IMR-90 (cell line): Measurements from ENCODE around the gene KCNAB3. TPM values are rescaled to one million over a fixed set of nuclear protein-coding genes. Genes with fewer than 3 reads are reported as not detected.

Experiments used
- ATAC-seq: fragments of 200-7000 bp; cut with Tn5 transposase; 2 replicates; pipeline ENCODE4 v1.9.1; 2020; ENCODE audit warnings: low read depth, mild to moderate bottlenecking, moderate library complexity
- BruUV-seq: library from RNA; stranded (reverse); fragments of 400-500 nt; replicated peaks from 2 replicates; lab custom pipeline; 2021; lab: Mats Ljungman, UMichigan
- CTCF ChIA-PET: fragments of 300-600 bp; formaldehyde crosslinking; extraction: SDS; loops from one replicate; lab custom pipeline; 2021; ENCODE audit warnings: antibody characterized with exemption; lab: Yijun Ruan, JAX
- POLR2A ChIA-PET: fragments of 300-600 bp; sonication (Branson Sonifier 250); formaldehyde crosslinking; loops from one replicate; lab custom pipeline; 2022; ENCODE audit warnings: antibody characterized with exemption; ENCODE audit not compliant: unreplicated experiment; lab: Charles Lee
- DNase-seq: peaks from one replicate; pipeline ENCODE4 v3.0.0; 2013
- H2AFZ ChIP-seq: replicated peaks from 2 replicates; pipeline ENCODE3; 2013; ENCODE audit warnings: low read length, mild to moderate bottlenecking; ENCODE audit not compliant: poor library complexity
- H2AK5ac ChIP-seq: 2 replicates; pipeline ENCODE4 v1.6.1; 2013; ENCODE audit warnings: low read depth, low read length, inconsistent platforms
- H2AK9ac ChIP-seq: replicated peaks from 2 replicates; pipeline ENCODE3; 2013; ENCODE audit warnings: mild to moderate bottlenecking, low read depth, low read length, moderate library complexity; ENCODE audit not compliant: poor library complexity
- H2BK120ac ChIP-seq: 2 replicates; pipeline ENCODE4 v1.6.1; 2013; ENCODE audit warnings: low read depth, low read length, inconsistent platforms
- H2BK15ac ChIP-seq: 3 replicates; pipeline ENCODE4 v1.6.1; 2013; ENCODE audit warnings: low read depth, low read length, inconsistent platforms
- H2BK20ac ChIP-seq: 2 replicates; pipeline ENCODE4 v1.6.1; 2013; ENCODE audit warnings: low read depth, mild to moderate bottlenecking, inconsistent platforms, low read length, moderate library complexity
- H2BK5ac ChIP-seq: 2 replicates; pipeline ENCODE4 v1.6.1; 2013; ENCODE audit warnings: mild to moderate bottlenecking, low read depth, low read length, inconsistent platforms; ENCODE audit not compliant: poor library complexity, severe bottlenecking
- H3K14ac ChIP-seq: replicated peaks from 2 replicates; pipeline ENCODE4 v1.6.1; 2013; ENCODE audit warnings: low read depth, low read length, inconsistent platforms
- H3K18ac ChIP-seq: 2 replicates; pipeline ENCODE4 v1.6.1; 2013; ENCODE audit warnings: low read depth, low read length, control low read depth
- H3K23ac ChIP-seq: 2 replicates; pipeline ENCODE4 v1.6.1; 2013; ENCODE audit warnings: low read depth, low read length, inconsistent platforms
- H3K27ac ChIP-seq: 2 replicates; pipeline ENCODE4 v1.5.1; 2013; ENCODE audit warnings: mild to moderate bottlenecking, control low read depth, low read length; ENCODE audit not compliant: insufficient read depth
- H3K27me3 ChIP-seq: 2 replicates; pipeline ENCODE4 v1.6.1; 2013; ENCODE audit warnings: low read length; ENCODE audit not compliant: control insufficient read depth, insufficient read depth
- H3K36me3 ChIP-seq: 2 replicates; pipeline ENCODE4 v1.6.1; 2013; ENCODE audit warnings: low read length, mixed read lengths; ENCODE audit not compliant: control insufficient read depth, insufficient read depth
- H3K4ac ChIP-seq: 2 replicates; pipeline ENCODE4 v1.6.1; 2013; ENCODE audit warnings: low read depth, low read length, inconsistent platforms
- H3K4me1 ChIP-seq: 2 replicates; pipeline ENCODE4 v1.6.1; 2013; ENCODE audit warnings: low read length, mixed read lengths; ENCODE audit not compliant: control insufficient read depth, insufficient read depth
- H3K4me2 ChIP-seq: 2 replicates; pipeline ENCODE4 v1.6.1; 2013; ENCODE audit warnings: low read depth, mild to moderate bottlenecking, control low read depth, low read length, moderate library complexity
- H3K4me3 ChIP-seq: 2 replicates; pipeline ENCODE4 v1.5.1; 2013; ENCODE audit warnings: low read depth, mild to moderate bottlenecking, control low read depth, low read length, moderate library complexity; ENCODE audit not compliant: insufficient read depth
- H3K56ac ChIP-seq: 2 replicates; pipeline ENCODE4 v1.6.1; 2013; ENCODE audit warnings: low read length, inconsistent platforms; ENCODE audit not compliant: insufficient read depth; ENCODE audit errors: extremely low read depth
- H3K79me1 ChIP-seq, 2 experiments: 2 replicates each; pipeline ENCODE4 v1.6.1; 2013; ENCODE audit warnings: low read length in 2 of 2, inconsistent platforms in 1 of 2, low read depth in 1 of 2
- H3K9ac ChIP-seq: 2 replicates; pipeline ENCODE4 v1.6.1; 2013; ENCODE audit warnings: low read depth, low read length, control low read depth
- H3K9me1 ChIP-seq: 2 replicates; pipeline ENCODE4 v1.6.1; 2013; ENCODE audit warnings: low read length, inconsistent platforms; ENCODE audit not compliant: insufficient read depth
- H3K9me3 ChIP-seq: 2 replicates; pipeline ENCODE4 v1.6.1; 2013; ENCODE audit warnings: low read length; ENCODE audit not compliant: control insufficient read depth, insufficient read depth
- H4K20me1 ChIP-seq: 2 replicates; pipeline ENCODE4 v1.6.1; 2013; ENCODE audit warnings: low read length, inconsistent platforms; ENCODE audit not compliant: insufficient read depth
- H4K5ac ChIP-seq: 2 replicates; pipeline ENCODE4 v1.6.1; 2013; ENCODE audit warnings: mild to moderate bottlenecking, low read depth, low read length, control low read depth
- H4K8ac ChIP-seq, 2 experiments: 2 replicates each; pipeline ENCODE4 v1.6.1; 2013; ENCODE audit warnings: low read depth in 2 of 2, low read length in 2 of 2, control low read depth in 1 of 2, inconsistent platforms in 1 of 2
- H4K91ac ChIP-seq: 2 replicates; pipeline ENCODE4 v1.6.1; 2013; ENCODE audit warnings: low read depth, low read length, inconsistent platforms; ENCODE audit not compliant: insufficient read depth
- BHLHE40 ChIP-seq: fragments of 150-350 bp; IDR thresholded peaks from 2 replicates; pipeline ENCODE4 v1.6.1; 2016; ENCODE audit warnings: mild to moderate bottlenecking, low read depth, low read length
- CHD1 ChIP-seq: IDR thresholded peaks from 2 replicates; pipeline ENCODE4 v1.6.1; 2012; ENCODE audit warnings: low read depth, low read length, improper control_type of control experiment
- CTCF ChIP-seq: conservative IDR thresholded peaks from 2 replicates; pipeline ENCODE4 v1.5.1; 2012; ENCODE audit warnings: mild to moderate bottlenecking, low read depth, low read length, improper control_type of control experiment
- MAZ ChIP-seq: IDR thresholded peaks from 2 replicates; pipeline ENCODE4 v1.6.1; 2012; ENCODE audit warnings: low read depth, mild to moderate bottlenecking, low read length, improper control_type of control experiment, moderate library complexity, borderline replicate concordance
- NFE2L2 ChIP-seq: fragments of 150-350 bp; IDR thresholded peaks from 2 replicates; pipeline ENCODE4 v1.6.1; 2016; ENCODE audit warnings: low read depth, mild to moderate bottlenecking, low read length
- POLR2A ChIP-seq: IDR thresholded peaks from 2 replicates; pipeline ENCODE4 v1.6.1; 2012; ENCODE audit warnings: mild to moderate bottlenecking, low read depth, low read length
- RAD21 ChIP-seq: IDR thresholded peaks from 2 replicates; pipeline ENCODE4 v1.6.1; 2012; ENCODE audit warnings: low read length, improper control_type of control experiment
- RCOR1 ChIP-seq: IDR thresholded peaks from 2 replicates; pipeline ENCODE4 v1.6.1; 2012; ENCODE audit warnings: mild to moderate bottlenecking, low read length, improper control_type of control experiment; ENCODE audit not compliant: insufficient replicate concordance
- SMC3 ChIP-seq: fragments of 150-350 bp; IDR thresholded peaks from 2 replicates; pipeline ENCODE4 v1.6.1; 2016; ENCODE audit warnings: low read depth, mild to moderate bottlenecking, antibody characterized with exemption, low read length, moderate library complexity
- WGBS, 2 experiments: methylation state at CpG; one replicate each; pipeline versions ENCODE4 v1.1.5 to v1.1.7; 2013; ENCODE audit warnings: missing lambda C conversion rate in 2 of 2; ENCODE audit not compliant: insufficient read length in 1 of 2; ENCODE audit errors: extremely low coverage in 2 of 2; 5-methylcytosine and 5-hydroxymethylcytosine counted together
- dilution Hi-C: fragments of 300-500 bp; cut with HindIII; formaldehyde crosslinking; loops from one replicate; pipeline ENCODE4 v1.14.3; 2018; ENCODE audit warnings: low sequenced_read_pairs; ENCODE audit not compliant: unreplicated experiment
- in situ Hi-C: fragments of 300-500 bp; cut with MboI; formaldehyde crosslinking; loops from 3 replicates; pipeline ENCODE4 v1.14.3; 2019; ENCODE audit warnings: low sequenced_read_pairs, inconsistent platforms, mixed read lengths
- intact Hi-C: fragments of 100-400 bp; cut with micrococcal nuclease; formaldehyde crosslinking; loops from 2 replicates; pipeline ENCODE4 v1.10.0; 2022
- polyA plus RNA-seq, 3 experiments: library from polyadenylated mRNA; depleted of rRNA; stranded (reverse); fragments of >200 nt; gene quantifications; 2 replicates each; pipeline ENCODE4 v1.2.3, GENCODE V29; 2012; ENCODE audit warnings: low replicate concordance in 1 of 3
- total RNA-seq: library from RNA; depleted of rRNA; stranded (reverse); fragments of >200 nt; gene quantifications from 2 replicates; pipeline ENCODE4 v1.2.3, GENCODE V29; 2012

KCNAB3 gene
- total and polyA plus RNA-seq, 2 of the 4 experiments (the other 2 are of a cell fraction): 0.36 to 4.2 TPM

- Histone ChIP-seq H3K27me3 (peaks cover 9% of the 10 kb centered on the region), H3K27ac (no peak overlapping the region), H3K79me1 (no peaks in the 10 kb centered on the region), H4K20me1 (no peaks in the 10 kb centered on the region), H3K9me1 (no peaks in the 10 kb centered on the region), H4K5ac (no peak overlapping the region), H3K14ac (no peak overlapping the region), H3K9me3 (peaks cover 9% of the 10 kb centered on the region; the same call in 1 of the 2 replicates), H2AK9ac (no peak overlapping the region), H3K23ac (no peak overlapping the region), H2AK5ac (no peak overlapping the region), H2BK20ac (no peak overlapping the region), H2BK120ac (no peak overlapping the region), H4K91ac (no peak overlapping the region), H3K4ac (no peak overlapping the region), H3K18ac (no peak overlapping the region), H3K4me2 (no peak overlapping the region), H3K9ac (no peak overlapping the region), H2BK15ac (no peak overlapping the region), H2BK5ac (no peak overlapping the region), H3K4me1 (peaks cover 2% of the 10 kb centered on the region; the same call in 1 of the 2 replicates), H4K8ac (no peak overlapping the region), H3K56ac (no peak overlapping the region), H2AFZ (no peak overlapping the region), H3K36me3 (no peaks in the 10 kb centered on the region), H3K4me3 (no peak overlapping the region)
- no TSS peak for BruUV-seq
- TF ChIP-seq BHLHE40 (no peak), CTCF (no peak), NFE2L2 (no peak), CHD1 (no peak), MAZ (no peak), POLR2A (no peak), RCOR1 (no peak), SMC3 (no peak), RAD21 (no peak)
- no peak for DNase-seq
- no peak for ATAC-seq
- in situ Hi-C loops (loop anchor here (25.0 kb wide), 1 partner anchor 240 kb away; no protein-coding TSS in a partner anchor), dilution Hi-C loops (no loop called here), intact Hi-C loops (no loop called here)
- ChIA-PET POLR2A (no interaction called here), CTCF (no interaction called here)
- WGBS, 2 experiments: no CpG with 5 or more reads among the region's 4 CpGs
These were observed 47.4 kb upstream of the KCNAB3 start for GRCh38 chr17:7977039-7977438.
